Lung (tissue), 12 donors: ENCODE data around the gene DCAF15. TPM values are rescaled to one million over a fixed set of nuclear protein-coding genes. Genes with fewer than 3 reads are reported as not detected.

Source experiments
- ATAC-seq: fragments of 200-7000 bp; cut with Tn5 transposase; one replicate; pipeline ENCODE4 v1.9.1; 2020; ENCODE audit warnings: moderate number of reproducible peaks; ENCODE audit not compliant: insufficient read depth, low FRiP score
- DNase-seq, 3 donors: peaks; one replicate each; pipeline ENCODE4 v3.0.0-alpha.2; 2013 to 2017
- H3K27ac ChIP-seq, 2 donors: one replicate each; pipeline ENCODE4 v1.5.1; 2013; ENCODE audit warnings: mild to moderate bottlenecking in 2 of 2, moderate library complexity in 2 of 2, control low read depth in 1 of 2, inconsistent platforms in 1 of 2, low read depth in 1 of 2, low read length in 1 of 2
- H3K27me3 ChIP-seq, 3 donors: one replicate each; pipeline ENCODE4 v1.5.1; 2013; ENCODE audit warnings: low read length in 2 of 3; ENCODE audit not compliant: control insufficient read depth in 3 of 3, insufficient read depth in 3 of 3
- H3K36me3 ChIP-seq, 4 donors: one replicate each; pipeline ENCODE4 v1.5.1; 2013; ENCODE audit warnings: low read length in 4 of 4, mild to moderate bottlenecking in 1 of 4, moderate library complexity in 1 of 4; ENCODE audit not compliant: control insufficient read depth in 4 of 4, insufficient read depth in 4 of 4
- H3K4me1 ChIP-seq, 5 donors: one replicate each; pipeline ENCODE4 v1.5.1; 2013; ENCODE audit warnings: low read length in 5 of 5, mild to moderate bottlenecking in 2 of 5, moderate library complexity in 1 of 5; ENCODE audit not compliant: control insufficient read depth in 5 of 5, insufficient read depth in 5 of 5
- H3K4me3 ChIP-seq: one replicate; pipeline ENCODE4 v1.5.1; 2013; ENCODE audit warnings: mild to moderate bottlenecking, control low read depth, moderate library complexity
- H3K9ac ChIP-seq, 2 donors: one replicate each; pipeline ENCODE4 v1.5.1; 2013; ENCODE audit warnings: low read length in 2 of 2, control low read depth in 1 of 2; ENCODE audit not compliant: insufficient read depth in 1 of 2
- H3K9me3 ChIP-seq, 4 donors: one replicate each; pipeline ENCODE4 v1.5.1; 2013; ENCODE audit warnings: low read length in 3 of 4, mild to moderate bottlenecking in 1 of 4, moderate library complexity in 1 of 4; ENCODE audit not compliant: control insufficient read depth in 4 of 4, insufficient read depth in 3 of 4
- CTCF ChIP-seq: IDR thresholded peaks from 2 replicates; pipeline ENCODE4 v1.5.1; 2012; ENCODE audit warnings: mild to moderate bottlenecking; ENCODE audit errors: control extremely low read depth, extremely low read depth
- WGBS, 2 donors: extraction: QIAGEN DNeasy Blood & Tissue Kit; methylation state at CpG; one replicate each; pipeline ENCODE4 v1.1.7; 2013; 5-methylcytosine and 5-hydroxymethylcytosine counted together
- polyA plus RNA-seq, 2 donors: library from polyadenylated mRNA; stranded (reverse); fragments of 200-250 nt; gene quantifications; one replicate each; pipeline ENCODE4 v1.2.1, GENCODE V29; 2013
- total RNA-seq, 2 donors: library from RNA; depleted of rRNA in 1 of 2; stranded (reverse); fragments of >200 nt in 1 of 2; gene quantifications; one replicate each; pipeline ENCODE4 v1.2.1, GENCODE V29; 2014 to 2021
- donor health status: control.
- donor health status: control.
- donor health status: Bipolar disorder and iron deficiency.
- donor health status: healthy.
- donor health status: DM: yes; HTN: yes; CAD: no.

Gene DCAF15
- total and polyA plus RNA-seq, 4 donors, result 13.8 to 56.1 (median 33.4) TPM

- WGBS, 2 donors, result 22 to 23% methylated on average over 27 to 29 of the region's 29 CpGs
- H3K9ac ChIP-seq, result no peak overlapping the region
- no peak overlapping the region for H3K27ac ChIP-seq
- peaks cover 0 to 7% (median 4%) of the 10 kb centered on the region in 5 donors for H3K4me1 ChIP-seq
- ATAC-seq (no peak), DNase-seq (no peak)
- no peaks in the 10 kb centered on the region for H3K9me3 ChIP-seq
- no peaks in the 10 kb centered on the region for H3K36me3 ChIP-seq
- peaks cover 0 to 13% (median 0%) of the 10 kb centered on the region in 3 donors for H3K27me3 ChIP-seq
- no peak for TF ChIP-seq CTCF
- no peak overlapping the region for H3K4me3 ChIP-seq
Observed at GRCh38 chr19:13937479-13938300, 14.6 kb upstream of the DCAF15 start.

GRCh38 chr19:13938301-13939064, 13.8 kb upstream of the DCAF15 start, which contains the start of gene PODNL1:
TSS of gene PODNL1 (minus strand) at chr19:13938417. CDS start at chr19:13938181, 236 bp downstream.
- H3K36me3 ChIP-seq, result no peaks in the 10 kb centered on the region
- no peak for TF ChIP-seq CTCF
- H3K4me1 ChIP-seq, result peaks cover 0 to 7% (median 4%) of the 10 kb centered on the region in 5 donors
- 12 to 19% methylated on average over 19 to 21 of the region's 21 CpGs for WGBS, 2 donors
- no peak within 1 kb of the TSS for H3K9ac ChIP-seq
- no peaks in the 10 kb centered on the region for H3K9me3 ChIP-seq
- DNase-seq (peak; percentile 66 to 81 (median 67)), ATAC-seq (peak; percentile 31)
- no peak within 1 kb of the TSS for H3K27ac ChIP-seq
- H3K27me3 ChIP-seq, result peaks cover 0 to 13% (median 0%) of the 10 kb centered on the region in 3 donors
- no peak within 1 kb of the TSS for H3K4me3 ChIP-seq

GRCh38 chr19:13942023-13942684, 10.2 kb upstream of the DCAF15 start:
- Histone ChIP-seq H3K27me3 (peaks cover 0 to 4% (median 0%) of the 10 kb centered on the region in 3 donors), H3K4me3 (no peak overlapping the region), H3K9ac (no peak overlapping the region), H3K36me3 (no peaks in the 10 kb centered on the region), H3K9me3 (no peaks in the 10 kb centered on the region), H3K4me1 (peaks cover 0 to 7% (median 4%) of the 10 kb centered on the region in 5 donors), H3K27ac (no peak overlapping the region)
- TF ChIP-seq CTCF, result no peak
- 96 to 97% methylated on average over 1 of the region's 1 CpG for WGBS, 2 donors
- DNase-seq (no peak), ATAC-seq (no peak)
